Breast epithelium (tissue), 3 donors: ENCODE results near the gene PATJ.

Experiments used
- CTCF ChIP-seq, 3 donors: fragments of 450-650 bp; IDR thresholded peaks; one replicate each; pipeline ENCODE4 v1.5.1; 2016 to 2017; ENCODE audit warnings: antibody characterized with exemption in 3 of 3, mild to moderate bottlenecking in 3 of 3, moderate library complexity in 3 of 3
- POLR2A ChIP-seq: fragments of 450-650 bp; IDR thresholded peaks from one replicate; pipeline ENCODE4 v1.6.1; 2016; ENCODE audit warnings: antibody characterized with exemption, mild to moderate bottlenecking, moderate library complexity

DNA sequence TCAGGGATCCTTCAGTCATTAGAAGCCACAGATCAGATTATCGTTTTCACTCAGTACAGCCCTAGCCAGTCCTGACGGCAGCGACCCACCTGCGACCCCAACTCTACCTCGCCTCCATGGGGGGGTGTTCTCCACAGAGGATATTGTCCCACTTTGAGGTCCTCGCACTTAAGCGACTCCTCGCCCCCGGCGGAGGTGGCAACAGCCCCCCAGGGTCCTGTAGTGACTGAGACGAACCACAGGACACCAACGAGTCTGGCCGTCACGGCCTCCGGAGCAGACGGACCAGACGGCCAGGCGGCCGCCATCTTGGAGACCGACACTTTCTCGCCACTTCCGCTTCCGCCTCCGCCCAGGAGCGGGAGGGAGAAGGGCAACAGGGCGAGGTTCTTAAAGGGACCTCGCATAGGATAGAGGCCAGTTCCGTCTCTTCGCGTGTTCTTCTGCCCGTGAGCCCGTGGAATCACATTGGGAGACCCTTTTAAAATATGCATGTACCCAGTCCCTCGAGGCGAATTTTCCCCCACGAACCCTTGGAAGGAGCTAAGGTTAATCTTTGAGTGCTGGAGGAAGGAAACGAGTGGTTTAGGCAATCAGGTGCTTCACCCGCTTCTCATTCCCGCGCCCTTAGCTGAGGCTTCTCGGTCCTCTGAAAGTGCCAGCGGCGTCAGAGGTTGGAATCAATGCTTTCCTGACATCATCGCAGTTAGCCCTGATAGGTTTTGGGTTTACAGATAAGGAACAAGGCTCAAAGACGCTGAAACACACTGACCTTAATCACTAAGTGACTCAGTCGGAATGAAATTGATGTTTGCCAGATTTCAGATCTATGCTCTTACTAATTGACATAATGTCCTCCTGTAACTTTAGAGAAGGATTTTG is 17.2 kb upstream of the PATJ start, which contains the start of gene TM2D1:
- no peak for TF ChIP-seq CTCF (IDR thresholded peaks at IDR 0.05)
- peak; percentile 87 for TF ChIP-seq POLR2A
